Pons (tissue), 1 donor: Measurements from ENCODE around the gene TRA2B.
A peak's percentile ranks its signal among the peaks of the same experiment; 100 is the strongest.

Experiments
- DNase-seq: peaks from one replicate; pipeline ENCODE4 v3.0.0-alpha.2; 2016; ENCODE audit warnings: low spot score

TRA2B gene

DNA sequence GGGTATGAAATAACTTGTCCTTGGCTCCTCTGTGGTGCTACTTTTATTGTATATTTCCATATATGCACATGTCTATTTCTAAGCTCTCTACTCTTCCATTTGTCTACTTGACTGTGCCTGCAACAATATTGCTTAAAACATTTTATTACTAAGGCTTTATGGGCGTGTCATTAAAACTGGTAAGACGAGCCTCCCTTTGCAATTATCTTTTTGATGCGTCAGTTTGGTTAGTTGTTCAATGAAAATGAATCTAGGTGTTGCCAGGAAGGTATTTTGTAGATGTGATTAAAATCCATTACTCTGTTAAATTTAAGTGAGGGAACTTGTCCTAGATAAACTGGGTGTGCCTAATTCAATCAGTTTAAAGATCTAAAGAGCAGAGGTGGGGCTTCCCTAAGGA lies 12.9 kb upstream of the TRA2B start:
- no peak for DNase-seq

DNA sequence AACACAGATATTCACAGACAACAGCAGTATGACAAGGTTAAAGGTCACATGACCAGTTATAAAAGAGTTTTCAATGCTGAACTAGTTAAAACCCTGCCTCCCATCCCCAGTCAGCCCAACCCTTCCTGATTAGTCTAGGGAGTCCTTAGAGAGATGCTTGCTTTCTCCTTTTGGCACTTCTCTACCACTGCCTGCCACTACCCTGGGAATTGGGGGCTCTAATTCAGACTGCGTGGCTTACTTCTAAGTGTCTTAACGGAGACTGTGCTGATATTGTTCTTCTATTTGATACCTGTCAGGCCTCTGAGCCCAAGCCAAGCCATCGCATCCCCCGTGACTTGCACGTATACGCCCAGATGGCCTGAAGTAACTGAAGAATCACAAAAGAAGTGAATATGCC lies 11.7 kb upstream of the TRA2B start:
- DNase-seq: no peak

DNA sequence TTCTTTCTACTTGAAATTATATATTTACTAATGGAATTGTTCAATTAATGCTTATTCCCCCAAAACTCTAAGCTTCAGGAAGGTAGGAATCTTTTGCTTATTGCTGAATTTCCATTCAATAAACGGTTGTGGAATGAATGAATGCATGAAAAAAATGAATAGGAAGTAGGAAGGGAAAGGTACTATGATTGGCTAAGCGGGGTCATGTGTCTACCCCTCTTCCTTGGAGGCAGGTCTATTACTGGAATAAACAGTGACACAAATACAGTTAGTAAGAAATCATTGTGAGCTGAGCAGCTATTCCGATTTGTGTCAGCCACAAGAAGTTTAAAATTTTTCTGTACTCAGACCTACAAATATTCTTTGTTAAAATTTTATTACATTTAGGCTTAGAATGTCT lies 10.5 kb upstream of the TRA2B start:
- DNase-seq: no peak

DNA sequence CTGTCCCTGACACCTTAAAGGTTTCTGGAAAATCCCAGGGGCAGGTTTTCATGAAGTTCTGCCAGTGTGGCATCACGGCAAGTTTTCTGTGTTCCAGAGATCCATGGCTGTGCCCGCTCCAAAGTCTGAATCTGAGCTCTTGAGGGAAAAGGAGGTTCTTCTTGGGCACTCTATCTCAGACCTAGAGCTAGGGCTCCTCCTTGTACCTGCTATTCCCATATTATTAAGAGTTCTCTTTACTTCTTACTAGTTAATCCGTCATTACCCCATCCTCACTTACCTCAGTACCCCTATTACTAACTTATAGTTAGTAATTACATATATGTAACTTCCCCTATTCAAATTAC lies 5.9 kb upstream of the TRA2B start:
- no peak for DNase-seq

DNA sequence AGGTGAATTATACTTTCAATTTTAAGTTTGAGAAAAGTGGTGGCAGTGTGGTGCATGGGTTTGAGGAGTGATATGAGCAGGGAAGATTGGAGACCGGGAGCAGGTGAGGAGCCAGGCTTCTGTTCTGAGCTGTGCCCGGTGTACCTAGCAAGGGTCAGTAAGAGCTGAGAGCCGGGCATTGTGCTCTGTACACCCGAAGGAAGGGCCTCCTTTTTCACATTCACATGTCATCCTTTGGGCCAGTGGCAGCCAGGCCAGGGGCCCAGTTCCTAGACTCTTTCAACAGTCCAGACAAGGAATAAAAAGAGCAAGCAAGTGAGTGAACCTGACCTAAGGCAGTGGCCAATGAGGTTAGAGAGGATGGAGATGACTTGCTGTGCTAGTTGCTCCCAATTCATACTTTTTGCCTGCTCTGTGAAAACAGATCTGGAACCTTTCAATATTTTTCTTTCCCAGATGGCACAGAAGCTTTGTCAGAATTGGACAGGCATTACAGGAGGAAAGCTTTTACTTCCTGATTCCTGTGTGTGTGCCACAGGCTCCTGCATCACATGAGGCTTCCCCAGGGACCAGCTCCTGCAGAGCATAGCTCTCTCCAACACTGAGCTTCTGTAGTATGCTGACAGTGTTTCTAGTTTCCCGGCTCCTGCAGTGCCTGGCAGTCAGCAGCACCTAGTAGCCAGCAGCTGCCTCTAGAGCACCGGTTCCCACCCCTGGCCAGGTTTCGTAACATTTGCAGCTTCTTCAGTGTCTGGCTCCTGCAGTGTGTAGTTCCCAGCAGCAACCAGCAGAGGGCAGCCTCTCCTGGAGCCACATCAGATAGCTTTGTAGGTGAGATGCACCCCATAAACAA lies 5.3 kb upstream of the TRA2B start:
- peak; percentile 84 for DNase-seq

DNA sequence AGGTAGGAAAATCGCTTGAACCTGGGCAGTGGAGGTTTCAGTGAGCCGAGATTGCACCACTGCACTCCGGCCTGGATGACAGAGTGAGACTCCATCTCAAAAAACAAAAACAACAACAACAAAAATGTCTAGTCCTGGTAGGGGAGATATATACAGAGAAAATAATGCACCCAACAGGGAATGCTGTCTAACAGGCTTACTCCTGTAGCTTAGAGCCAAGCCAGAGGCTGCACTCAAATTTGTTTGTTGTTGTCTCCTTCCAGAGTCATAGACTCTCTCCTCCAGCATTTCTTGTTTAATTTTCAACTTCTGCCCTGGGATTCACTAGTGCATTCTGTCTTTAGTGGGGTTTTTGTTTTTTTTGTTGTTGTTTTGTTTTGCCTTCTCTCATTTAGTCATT lies 4.6 kb upstream of the TRA2B start:
- no peak for DNase-seq

DNA sequence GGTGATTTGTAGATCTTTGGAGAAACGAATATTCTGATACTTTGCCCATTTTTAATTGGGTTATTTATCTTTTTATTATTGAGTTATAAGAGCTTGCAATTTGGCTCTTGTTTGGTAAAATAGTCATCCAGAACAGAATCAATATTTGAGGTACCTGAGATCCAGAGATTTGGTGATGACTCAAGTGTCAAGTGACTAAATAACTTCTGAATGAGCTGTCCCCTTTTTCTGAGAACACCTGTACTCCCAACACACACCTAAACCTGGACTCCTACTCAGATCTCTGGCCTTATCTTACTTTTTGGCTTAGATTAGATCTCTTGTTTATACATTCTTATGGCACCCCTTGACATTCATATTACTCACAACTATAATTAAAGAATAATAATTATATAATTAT lies 3.1 kb upstream of the TRA2B start:
- no peak for DNase-seq

DNA sequence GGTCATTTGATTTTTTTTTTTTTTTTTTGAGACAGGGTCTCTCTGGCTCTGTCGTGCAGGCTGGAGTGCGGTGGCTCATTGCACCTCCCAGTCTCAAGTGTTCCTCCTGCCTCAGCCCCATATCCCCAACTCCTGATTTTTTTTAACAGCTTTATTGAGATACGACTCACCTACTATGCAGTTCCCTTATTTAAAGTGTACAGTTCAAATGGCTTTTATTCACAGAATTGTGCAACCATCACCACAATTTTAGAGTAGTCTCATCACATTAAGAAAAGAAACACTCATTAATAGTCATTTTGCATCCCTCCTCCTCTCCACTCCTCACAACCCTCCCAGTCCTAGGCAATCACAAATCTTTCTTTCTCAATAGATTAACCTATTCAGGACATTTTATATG lies 1.9 kb upstream of the TRA2B start:
- DNase-seq: no peak

DNA sequence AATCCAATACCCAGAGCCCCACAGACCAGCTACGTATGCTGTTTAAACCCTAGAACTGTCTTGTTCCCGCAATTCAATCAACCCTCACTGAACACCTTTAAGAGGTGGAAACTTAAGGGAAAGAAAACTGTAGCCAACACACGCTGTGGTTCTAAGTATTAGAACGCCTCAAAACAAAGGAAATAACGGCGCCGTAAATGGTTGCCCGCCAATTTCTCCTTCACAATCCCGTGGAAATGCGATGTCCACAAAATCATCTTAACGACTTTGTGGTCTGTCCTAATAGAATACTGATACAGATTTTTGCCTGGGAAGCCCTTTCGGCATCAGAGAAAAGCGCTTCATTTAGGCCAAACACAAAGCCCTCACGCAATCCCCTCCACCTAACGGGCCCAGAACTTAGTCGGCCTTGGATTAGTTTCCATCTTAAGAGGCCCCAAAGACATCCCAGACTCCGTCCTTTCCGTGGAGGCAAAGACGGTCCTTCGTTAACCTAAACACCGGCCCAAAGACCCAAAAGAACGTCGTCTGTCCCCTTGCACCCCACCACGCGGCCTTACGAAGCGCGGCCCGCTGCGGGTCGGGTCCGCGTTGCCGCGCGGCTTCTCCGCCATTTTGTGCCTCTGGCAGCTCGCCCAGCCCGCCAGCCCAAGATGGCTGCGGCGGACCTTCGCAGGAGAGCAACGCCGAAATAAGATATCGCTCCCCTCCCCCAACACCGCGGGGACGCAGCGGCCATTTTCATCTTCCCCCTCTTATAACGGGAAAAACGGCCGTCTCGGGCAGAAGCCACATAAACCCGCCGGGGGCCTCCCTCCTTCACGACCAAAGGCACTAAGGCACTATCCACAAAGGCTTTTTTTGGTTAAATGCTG lies 763 bp downstream of the TRA2B start:
- DNase-seq: peak; percentile 75

DNA sequence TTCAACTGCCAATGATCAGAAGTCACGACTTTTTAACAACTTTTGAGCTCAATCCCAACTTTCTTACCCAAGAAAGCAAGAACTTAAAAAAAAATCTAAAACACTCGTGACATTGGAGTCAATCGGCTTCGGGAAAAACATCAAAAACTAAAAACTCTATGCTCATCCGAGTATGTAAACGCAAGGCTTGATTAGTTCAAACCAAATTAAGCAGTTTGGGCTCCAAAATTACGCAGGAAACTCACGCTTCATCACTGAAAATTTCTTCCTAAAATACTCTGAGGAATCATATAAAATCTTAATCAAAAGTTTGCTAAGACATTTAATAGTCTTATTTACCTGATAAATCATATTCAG lies 1.6 kb downstream of the TRA2B start:
- no peak for DNase-seq

DNA sequence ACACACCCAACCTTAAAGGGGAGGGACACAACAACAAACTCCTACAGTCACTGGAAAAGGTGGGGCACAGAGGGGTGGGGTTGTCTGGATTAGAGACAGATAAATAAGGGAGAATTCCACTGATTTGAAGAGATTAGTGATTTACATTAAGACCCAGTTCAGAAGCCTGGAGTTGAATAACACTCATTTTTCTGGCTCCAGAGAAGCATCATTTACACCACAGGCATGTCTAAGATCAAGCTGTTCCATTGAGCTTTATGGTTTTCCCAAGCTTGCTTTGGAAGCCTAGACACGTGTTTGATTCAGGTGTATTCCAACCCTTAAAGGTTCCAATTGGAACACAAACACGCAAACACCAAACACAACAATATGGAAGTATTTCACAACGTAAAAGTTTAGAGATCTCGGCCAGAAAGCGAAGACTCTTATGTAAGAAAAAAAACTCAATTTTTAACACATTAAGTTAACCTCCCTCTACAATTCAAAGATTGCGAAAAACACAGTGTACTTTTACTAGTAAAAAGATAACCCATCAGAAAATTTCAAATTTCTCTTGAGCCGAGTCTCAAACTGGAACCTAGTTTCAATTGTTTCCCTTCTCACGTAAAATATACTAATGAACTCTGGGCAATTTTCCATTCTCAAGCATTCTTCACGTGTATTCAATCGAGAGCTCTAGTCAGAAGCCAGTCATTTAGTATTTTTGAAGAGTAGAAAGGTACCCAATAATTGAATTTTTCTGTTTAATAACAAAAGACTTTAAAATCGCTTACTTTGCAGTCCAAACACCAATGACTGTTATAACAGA lies 2.1 kb downstream of the TRA2B start:
- no peak for DNase-seq

DNA sequence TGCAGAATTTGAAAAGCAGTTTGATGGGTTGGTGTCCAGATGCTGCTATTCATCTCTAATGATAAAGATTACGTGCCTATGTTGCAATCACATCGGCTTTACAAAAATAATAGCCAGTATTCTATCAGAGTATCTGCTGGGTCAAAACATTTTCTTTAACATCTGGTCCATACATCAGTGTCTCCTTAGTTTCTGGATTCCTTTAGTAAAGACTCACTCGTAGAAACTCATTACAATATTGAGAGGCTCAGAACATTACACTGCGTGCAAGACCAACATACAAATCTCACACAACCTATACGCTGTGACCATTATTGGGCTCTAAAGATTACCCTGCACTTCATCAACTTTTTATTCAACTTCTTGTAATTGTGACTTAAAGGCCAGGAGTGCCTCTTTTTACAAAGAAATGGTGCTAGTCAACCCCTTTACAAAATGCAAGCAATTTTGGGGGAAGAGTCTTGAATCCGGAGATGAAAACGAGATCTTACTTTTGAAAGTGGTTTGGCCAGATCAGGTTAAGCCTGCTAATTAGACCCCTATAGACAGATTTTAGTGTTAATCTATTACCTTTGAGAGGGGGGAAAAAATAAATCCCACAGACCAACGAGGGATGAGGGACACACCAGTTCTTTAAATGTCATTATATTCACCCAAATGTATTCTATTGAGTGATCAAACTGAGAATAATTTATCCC lies 2.9 kb downstream of the TRA2B start:
- DNase-seq: no peak

DNA sequence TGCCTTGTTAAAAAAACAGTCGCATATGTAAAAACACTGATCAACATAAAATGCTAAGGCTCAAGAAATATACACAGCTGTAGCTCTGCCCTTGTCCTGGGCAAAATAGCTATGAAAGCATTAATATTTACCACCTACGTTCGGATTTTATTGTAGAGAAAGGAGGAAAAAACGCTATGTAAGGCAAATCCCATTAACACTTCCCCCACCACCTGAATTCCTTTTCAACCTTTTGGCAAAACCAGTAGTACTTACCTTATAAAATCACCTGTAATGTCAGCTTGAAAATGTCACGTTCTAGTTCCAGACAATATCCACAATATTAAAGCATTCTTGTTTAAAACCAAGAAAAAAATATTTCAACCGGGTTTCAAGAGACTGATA lies 3.6 kb downstream of the TRA2B start:
- no peak for DNase-seq

DNA sequence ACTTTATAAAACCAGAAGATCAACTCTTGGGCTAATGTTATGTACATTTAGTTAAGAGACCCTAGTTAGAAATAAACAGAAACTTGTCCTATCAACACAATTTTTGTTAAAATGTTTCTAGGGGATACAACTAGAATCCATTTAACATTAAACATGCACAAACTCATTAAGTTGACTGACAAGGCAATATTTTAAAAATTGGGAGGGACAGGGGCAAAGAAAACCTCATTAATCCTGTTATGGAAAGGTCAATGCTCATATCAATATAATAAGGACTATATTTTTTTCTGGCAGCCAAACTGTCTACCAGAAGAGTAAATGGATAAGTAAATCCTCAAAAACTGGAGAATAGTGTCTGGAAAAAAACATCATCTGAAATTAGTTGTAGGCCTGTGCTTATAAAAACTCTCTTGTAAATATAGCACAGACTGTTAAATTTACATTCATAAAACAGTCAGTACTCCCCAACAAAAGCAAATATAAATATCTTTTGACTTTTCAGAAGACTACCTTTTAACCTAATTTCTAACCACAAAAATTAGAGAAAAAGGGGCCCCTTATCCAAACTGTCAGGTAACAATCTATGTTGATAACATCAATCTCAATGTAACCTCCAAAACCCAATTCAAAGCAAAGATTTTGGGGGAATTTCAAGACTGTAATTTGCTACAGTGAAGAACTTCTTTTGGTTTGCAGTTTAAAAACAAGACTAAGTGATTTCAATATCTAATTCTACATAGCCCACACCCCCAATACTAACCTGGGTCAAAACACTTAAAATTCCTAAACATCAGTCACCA lies 4.2 kb downstream of the TRA2B start:
- DNase-seq: no peak

DNA sequence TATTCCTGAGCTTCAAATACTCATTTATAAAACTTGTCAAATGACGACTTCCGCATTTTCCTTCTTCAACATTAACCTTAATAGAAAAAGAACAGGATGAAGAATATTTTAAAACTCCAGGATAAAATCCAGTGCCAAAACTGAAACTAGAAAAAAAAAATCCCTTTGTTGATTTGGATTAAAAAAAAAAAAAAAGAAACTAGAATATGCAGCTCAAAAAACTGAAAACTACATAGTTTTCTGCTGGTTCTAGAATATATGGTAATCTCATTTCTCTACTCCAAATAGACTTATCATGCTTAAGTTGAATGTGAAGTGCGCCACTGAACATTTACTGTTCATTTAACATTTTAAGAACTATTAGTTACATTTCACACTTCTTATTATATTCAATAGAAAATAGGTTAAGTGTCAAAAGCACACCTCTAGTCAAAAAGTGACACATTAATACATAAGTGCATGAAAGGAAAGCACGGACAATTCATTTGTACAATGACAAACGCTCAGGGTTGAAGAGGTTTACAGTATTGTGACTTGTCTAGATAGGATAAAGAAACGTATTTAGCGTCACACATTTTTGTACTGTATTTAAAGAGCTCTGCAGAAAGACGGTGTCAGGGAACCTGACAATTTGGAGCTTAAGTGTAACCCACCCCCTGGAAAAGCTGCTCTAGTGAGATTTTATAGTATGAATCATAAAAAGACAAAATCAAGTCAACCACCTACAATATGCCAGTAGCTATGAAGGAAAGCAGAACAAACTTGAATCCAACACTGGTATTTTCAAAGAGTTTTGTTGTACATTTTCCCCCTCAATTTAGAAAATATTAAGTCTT lies 5.8 kb downstream of the TRA2B start:
- no peak for DNase-seq

DNA sequence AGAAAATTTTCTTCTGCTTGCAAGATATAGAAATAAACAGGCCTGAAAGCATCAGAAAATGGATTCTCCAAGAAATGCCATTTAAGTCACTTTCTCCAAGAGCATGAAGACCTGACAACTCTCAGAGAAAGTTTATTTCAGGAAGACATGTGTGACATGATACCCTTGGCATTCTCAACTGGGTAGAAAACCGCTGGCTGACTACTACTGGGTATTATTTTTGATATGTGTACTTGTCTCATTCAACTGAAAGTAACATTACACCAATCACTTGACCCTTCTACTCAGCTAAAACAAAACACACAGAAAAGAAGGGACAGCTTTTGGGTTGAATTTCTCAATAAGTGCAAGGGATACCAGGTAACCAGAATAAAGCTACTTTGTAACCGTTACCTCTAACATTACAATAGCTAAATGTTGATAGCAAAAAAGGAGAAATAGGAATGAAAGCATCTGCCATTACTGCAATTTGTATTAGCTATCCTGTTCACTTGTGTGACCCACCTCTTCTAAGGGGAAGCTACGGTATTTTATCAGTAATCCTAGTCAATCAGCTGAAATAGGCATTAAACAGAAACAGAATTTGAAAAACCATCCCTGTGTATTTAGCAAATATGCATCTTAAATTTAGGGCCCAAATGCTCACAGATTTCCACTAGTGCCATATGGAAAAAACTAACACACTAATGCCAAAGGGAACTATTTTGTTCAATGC lies 7.3 kb downstream of the TRA2B start:
- no peak for DNase-seq

DNA sequence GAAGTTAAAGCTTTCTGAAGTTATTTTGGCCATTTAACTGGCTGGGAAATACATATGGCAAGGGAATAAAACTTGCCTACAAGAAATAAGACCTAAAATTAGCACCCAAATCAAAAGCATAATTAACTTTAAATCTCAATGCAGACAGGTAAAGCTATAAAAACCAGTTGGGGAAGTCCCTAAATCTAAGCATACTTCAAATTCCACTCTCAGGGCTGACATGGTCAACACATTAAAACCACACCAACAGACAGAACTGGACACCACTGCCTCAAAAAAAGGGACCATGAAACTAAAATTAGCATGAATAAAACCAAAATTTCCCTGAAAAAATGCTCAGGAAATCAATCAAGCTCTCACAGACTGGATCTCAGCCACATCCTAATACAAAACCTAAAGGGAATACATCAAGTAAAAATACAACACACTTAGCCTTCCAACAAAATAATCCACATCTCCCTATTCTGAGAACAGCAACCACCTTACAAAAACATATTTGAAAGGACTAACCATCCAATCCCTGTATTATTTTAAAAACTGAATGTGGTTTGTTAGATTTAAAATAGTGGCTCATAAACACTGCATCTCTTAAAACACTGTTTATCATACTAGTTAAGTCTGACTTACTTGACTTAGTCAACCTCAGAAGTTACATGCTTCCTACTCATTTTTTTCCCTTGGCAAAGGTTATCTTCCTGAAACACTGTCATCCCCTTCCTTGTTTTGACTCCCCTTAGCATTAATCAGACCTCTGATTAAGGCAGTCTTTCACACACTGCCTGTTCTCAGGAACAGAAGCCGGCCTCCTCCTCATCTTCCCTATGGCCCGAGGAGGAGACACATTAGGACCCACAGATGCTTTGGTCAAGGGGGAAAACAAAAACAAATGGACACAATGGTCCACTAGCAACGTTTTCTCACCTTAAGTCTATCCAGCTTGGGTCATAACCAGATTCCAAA lies 8.3 kb downstream of the TRA2B start:
- DNase-seq: no peak

DNA sequence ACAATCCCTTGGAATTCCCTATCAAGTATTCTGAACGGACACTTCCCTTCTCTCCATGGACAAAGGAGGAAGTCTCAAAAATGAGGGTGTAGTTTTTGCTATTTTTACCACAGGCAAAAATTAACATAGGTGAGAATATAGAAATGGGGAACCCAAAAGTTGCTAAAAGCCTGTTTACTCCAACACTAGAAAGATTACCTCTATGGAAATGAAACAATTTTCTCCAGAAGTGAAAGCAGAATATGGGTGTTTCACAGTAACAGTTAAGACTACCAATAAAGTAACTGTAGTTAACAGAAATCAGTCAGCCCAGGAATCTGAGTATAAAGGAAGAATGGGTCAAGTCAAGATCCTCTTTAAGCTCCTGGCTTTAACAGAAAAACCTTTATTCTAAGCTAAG lies 9.3 kb downstream of the TRA2B start:
- no peak for DNase-seq
